ENCODE data around the gene LAMA4. TPM values are rescaled to one million over a fixed set of nuclear protein-coding genes. Genes with fewer than 3 reads are reported as not detected.

The LAMA4 gene
- total RNA-seq, 1 donor from 2014 or later: 103 TPM

- Histone ChIP-seq H3K36me3 (no peaks in the 10 kb centered on the region), H3K4me3 (no peak overlapping the region), H3K4me1 (peaks cover 91% of the 10 kb centered on the region), H3K9me3 (replicated peaks) (no peaks in the 10 kb centered on the region), H3K27me3 (ENCODE audit: low read depth) (no peaks in the 10 kb centered on the region), H3K27ac (replicated peaks) (peak overlapping the region; percentile 89)
- TF ChIP-seq, protein P1, sequence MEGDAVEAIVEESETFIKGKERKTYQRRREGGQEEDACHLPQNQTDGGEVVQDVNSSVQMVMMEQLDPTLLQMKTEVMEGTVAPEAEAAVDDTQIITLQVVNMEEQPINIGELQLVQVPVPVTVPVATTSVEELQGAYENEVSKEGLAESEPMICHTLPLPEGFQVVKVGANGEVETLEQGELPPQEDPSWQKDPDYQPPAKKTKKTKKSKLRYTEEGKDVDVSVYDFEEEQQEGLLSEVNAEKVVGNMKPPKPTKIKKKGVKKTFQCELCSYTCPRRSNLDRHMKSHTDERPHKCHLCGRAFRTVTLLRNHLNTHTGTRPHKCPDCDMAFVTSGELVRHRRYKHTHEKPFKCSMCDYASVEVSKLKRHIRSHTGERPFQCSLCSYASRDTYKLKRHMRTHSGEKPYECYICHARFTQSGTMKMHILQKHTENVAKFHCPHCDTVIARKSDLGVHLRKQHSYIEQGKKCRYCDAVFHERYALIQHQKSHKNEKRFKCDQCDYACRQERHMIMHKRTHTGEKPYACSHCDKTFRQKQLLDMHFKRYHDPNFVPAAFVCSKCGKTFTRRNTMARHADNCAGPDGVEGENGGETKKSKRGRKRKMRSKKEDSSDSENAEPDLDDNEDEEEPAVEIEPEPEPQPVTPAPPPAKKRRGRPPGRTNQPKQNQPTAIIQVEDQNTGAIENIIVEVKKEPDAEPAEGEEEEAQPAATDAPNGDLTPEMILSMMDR (IDR thresholded peaks at IDR 0.05; ENCODE audit: borderline replicate concordance): no peak
- intact Hi-C loops (cut with micrococcal nuclease): no loop called here
- no peak for DNase-seq
Observed at GRCh38 chr6:112237066-112237465, 17.3 kb downstream of the LAMA4 start.

DNA sequence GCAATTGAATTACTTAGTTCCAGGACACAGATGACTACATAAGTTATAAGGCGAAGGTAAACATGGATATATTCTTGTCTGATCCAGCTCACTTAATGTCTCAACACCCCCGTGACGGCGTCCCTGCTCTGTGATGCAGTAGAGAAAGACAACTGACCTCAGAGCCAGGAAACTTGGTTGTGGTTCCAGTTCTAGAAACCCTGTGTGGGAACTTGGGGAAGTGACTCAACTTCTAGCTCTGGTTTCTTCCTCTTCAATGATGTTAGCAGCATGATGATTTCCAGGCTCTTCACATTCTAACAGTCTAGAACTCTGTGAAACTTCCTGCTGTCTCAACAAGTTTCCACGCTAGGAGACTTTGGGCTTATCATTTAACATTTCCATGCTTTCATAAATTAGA lies 18.4 kb downstream of the LAMA4 start:
- no peak for DNase-seq
- no peak overlapping the region for H3K4me3 ChIP-seq
- no peaks in the 10 kb centered on the region for H3K36me3 ChIP-seq
- intact Hi-C loops (cut with micrococcal nuclease): no loop called here
- H3K27ac ChIP-seq (replicated peaks): peak overlapping the region; percentile 89
- no peaks in the 10 kb centered on the region for H3K27me3 ChIP-seq (ENCODE audit: low read depth)
- TF ChIP-seq, protein P1 (IDR thresholded peaks at IDR 0.05; ENCODE audit: borderline replicate concordance): no peak
- H3K4me1 ChIP-seq: peaks cover 92% of the 10 kb centered on the region
- H3K9me3 ChIP-seq (replicated peaks): no peaks in the 10 kb centered on the region

- Histone ChIP-seq H3K4me3 (no peak overlapping the region), H3K27ac (replicated peaks) (peak overlapping the region; percentile 89), H3K27me3 (ENCODE audit: low read depth) (no peaks in the 10 kb centered on the region), H3K36me3 (peaks cover 3% of the 10 kb centered on the region), H3K9me3 (replicated peaks) (no peaks in the 10 kb centered on the region), H3K4me1 (peaks cover 89% of the 10 kb centered on the region)
- TF ChIP-seq, protein P1 (IDR thresholded peaks at IDR 0.05; ENCODE audit: borderline replicate concordance): no peak
- DNase-seq: no peak
- intact Hi-C loops (cut with micrococcal nuclease): no loop called here
Observed at GRCh38 chr6:112234601-112235000, 19.8 kb downstream of the LAMA4 start.

DNA sequence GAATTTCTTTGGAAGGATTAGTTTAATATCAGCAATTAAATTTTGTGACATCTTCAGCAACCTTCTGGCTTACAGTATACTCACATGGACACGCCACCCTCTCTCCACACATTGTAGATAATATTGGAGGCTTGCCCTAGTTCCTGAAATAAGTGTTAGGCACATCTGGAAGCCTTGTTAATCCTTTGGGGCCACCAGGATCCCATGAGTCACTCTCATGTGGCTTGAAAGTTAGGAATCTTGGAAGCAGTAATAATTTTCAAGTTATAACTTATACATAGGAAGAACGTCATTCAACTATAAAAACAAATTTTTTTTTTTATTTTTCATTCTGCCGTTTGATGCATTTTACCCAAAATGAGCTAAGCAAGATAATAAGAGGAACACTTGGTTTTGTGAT lies 20.5 kb downstream of the LAMA4 start:
- H3K27me3 ChIP-seq (ENCODE audit: low read depth): no peaks in the 10 kb centered on the region
- peaks cover 84% of the 10 kb centered on the region for H3K4me1 ChIP-seq
- H3K36me3 ChIP-seq: peaks cover 3% of the 10 kb centered on the region
- intact Hi-C loops (cut with micrococcal nuclease): no loop called here
- H3K9me3 ChIP-seq (replicated peaks): no peaks in the 10 kb centered on the region
- H3K27ac ChIP-seq (replicated peaks): peak overlapping the region; percentile 89
- TF ChIP-seq, protein P1 (IDR thresholded peaks at IDR 0.05; ENCODE audit: borderline replicate concordance): no peak
- no peak for DNase-seq
- peak overlapping the region; percentile 42 for H3K4me3 ChIP-seq

DNA sequence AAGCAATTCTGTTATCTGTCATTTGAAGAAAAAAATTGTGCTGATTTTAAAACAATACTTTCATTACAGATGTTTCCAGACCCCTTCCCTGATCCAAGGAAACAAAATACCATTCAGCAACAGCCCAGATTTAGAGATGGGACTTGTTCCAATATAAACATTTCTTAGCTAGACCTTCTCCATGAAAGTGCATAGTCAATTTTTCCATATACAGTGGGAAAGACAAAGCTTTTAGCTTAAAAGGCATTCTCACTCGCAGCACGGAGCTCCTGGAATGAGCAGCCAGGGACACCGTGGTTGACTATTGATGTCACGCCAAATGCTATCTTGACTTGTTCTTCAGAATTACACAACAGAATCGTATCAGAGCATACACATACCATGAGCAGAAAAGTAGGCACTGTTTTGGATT lies 21.5 kb downstream of the LAMA4 start:
- Histone ChIP-seq H3K9me3 (replicated peaks) (no peaks in the 10 kb centered on the region), H3K36me3 (peaks cover 3% of the 10 kb centered on the region), H3K27me3 (ENCODE audit: low read depth) (no peaks in the 10 kb centered on the region), H3K27ac (replicated peaks) (peak overlapping the region; percentile 89), H3K4me3 (peak overlapping the region; percentile 42), H3K4me1 (peaks cover 84% of the 10 kb centered on the region)
- peak; percentile 29 for DNase-seq
- intact Hi-C loops (cut with micrococcal nuclease): no loop called here
- TF ChIP-seq, protein P1 (IDR thresholded peaks at IDR 0.05; ENCODE audit: borderline replicate concordance): no peak

All from left ventricle myocardium inferior (tissue), 1 donor.